Measurements from ENCODE around the gene KIF18A. TPM values are rescaled to one million over a fixed set of nuclear protein-coding genes. Genes with fewer than 3 reads are reported as not detected.
"Not testable (repeated sequence)": the region's sequence is repeated elsewhere in the genome, so short reads cannot be mapped to it uniquely, and the experiment has no call there.

Gene KIF18A
- total and polyA plus RNA-seq, 3 experiments from 2014 or later = 0.53 to 10.9 (median 10.8) TPM

DNA sequence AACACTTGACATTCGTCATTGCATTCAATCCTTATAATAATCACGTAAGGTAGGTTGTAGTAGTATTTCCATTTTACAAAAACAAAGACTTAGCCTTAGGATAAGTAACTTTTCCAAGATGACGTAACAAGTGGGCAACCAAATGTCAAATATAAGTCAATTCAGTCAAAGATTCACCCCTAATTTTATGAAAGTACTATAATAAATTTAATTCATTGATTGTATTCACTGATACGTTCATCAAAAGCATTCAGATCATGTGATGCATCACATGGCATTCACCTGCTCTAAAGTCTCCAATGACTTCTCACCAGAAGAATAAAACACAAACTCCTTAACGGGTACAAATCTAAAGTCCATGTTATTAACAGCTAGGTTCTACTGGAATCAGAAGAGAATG lies 2.1 kb downstream of the KIF18A start:
- H3K27ac ChIP-seq (ENCODE audit: low read depth, low read length) = peak overlapping the region; percentile 8
- Mint-ChIP-seq H3K4me1 (peaks cover 45 to 69% (median 58%) of the 10 kb centered on the region in 3 donors), H3K27ac (peak overlapping the region in 7 of 8 donors; percentile 64 to 100 (median 83)), H3K9me3 (no peaks in the 10 kb centered on the region), H3K36me3 (peaks cover 0 to 20% (median 0%) of the 10 kb centered on the region in 3 donors), H3K4me3 (peak overlapping the region in 6 of 7 donors; percentile 28 to 81 (median 54)), H3K27me3 (peaks cover 0 to 1% of the 10 kb centered on the region in 2 donors)
- no peaks in the 10 kb centered on the region for H3K27me3 ChIP-seq (ENCODE audit: insufficient read depth, low read length, poor library complexity, severe bottlenecking)
- H3K9me3 ChIP-seq (ENCODE audit: low read length) = no peaks in the 10 kb centered on the region
- H3K4me3 ChIP-seq (ENCODE audit: low read length) = no peak overlapping the region
- ChIA-PET POLR2A (no interaction called here), CTCF (no interaction called here)
- DNase-seq = no peak
- peaks cover 21% of the 10 kb centered on the region for H3K4me1 ChIP-seq (ENCODE audit: insufficient read depth, low read length)
- H3K36me3 ChIP-seq (ENCODE audit: insufficient read depth, low read length) = no peaks in the 10 kb centered on the region

DNA sequence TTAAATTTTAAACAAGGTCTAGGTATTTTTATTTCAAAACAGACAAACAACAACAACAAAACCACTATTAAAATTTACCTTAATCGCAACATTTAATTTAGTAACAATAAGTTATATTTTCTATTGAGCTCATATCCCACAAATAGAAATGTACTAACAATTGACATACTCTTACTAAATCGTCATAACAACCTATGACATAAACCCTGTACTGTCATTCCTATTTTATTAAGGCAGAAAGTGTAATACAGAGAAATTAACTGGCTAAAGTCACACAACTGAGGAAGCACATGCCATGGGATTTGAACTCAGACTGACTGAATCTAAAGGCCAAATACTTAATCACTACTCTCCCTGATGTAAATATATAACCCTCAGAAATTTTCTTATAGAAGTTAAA lies 3.0 kb downstream of the KIF18A start:
- H3K27me3 Mint-ChIP-seq = peaks cover 0 to 1% of the 10 kb centered on the region in 2 donors
- POLR2A ChIA-PET = no interaction called here
- peaks cover 18% of the 10 kb centered on the region for H3K4me1 ChIP-seq (ENCODE audit: insufficient read depth, low read length)
- no peaks in the 10 kb centered on the region for H3K27me3 ChIP-seq (ENCODE audit: insufficient read depth, low read length, poor library complexity, severe bottlenecking)
- no peak for DNase-seq
- H3K9me3 ChIP-seq (ENCODE audit: low read length) = no peaks in the 10 kb centered on the region
- no peak overlapping the region for H3K4me3 Mint-ChIP-seq
- peaks cover 39 to 61% (median 49%) of the 10 kb centered on the region in 3 donors for H3K4me1 Mint-ChIP-seq
- CTCF ChIA-PET = no interaction called here
- peak overlapping the region in 2 of 8 donors; percentile 9 to 18 for H3K27ac Mint-ChIP-seq
- H3K27ac ChIP-seq (ENCODE audit: low read depth, low read length) = no peak overlapping the region
- H3K9me3 Mint-ChIP-seq = no peaks in the 10 kb centered on the region
- no peak overlapping the region for H3K4me3 ChIP-seq (ENCODE audit: low read length)
- no peaks in the 10 kb centered on the region for H3K36me3 ChIP-seq (ENCODE audit: insufficient read depth, low read length)
- peaks cover 0 to 13% (median 0%) of the 10 kb centered on the region in 3 donors for H3K36me3 Mint-ChIP-seq

DNA sequence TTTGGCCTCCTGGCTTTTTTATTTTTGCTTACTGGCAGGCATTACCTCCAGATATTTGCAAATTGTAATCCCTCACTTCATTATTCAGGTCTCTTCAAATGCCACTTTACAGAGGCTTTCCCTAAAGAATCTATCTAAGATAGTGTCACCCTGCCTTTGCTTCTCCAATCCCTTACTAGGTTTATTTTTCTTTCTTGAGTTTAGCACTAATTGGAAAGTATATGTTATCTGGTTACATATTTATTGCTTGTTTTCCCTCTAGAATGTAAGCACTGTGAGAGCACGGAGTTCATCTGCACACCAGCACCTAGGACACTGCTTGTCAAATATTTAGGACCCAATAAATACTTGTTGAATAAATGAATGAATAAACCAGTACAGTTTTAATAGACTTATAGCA lies 3.5 kb downstream of the KIF18A start:
- Mint-ChIP-seq H3K9me3 (no peaks in the 10 kb centered on the region), H3K27ac (peak overlapping the region in 4 of 8 donors; percentile 0 to 64 (median 24)), H3K36me3 (peaks cover 0 to 11% (median 0%) of the 10 kb centered on the region in 3 donors), H3K4me1 (peaks cover 33 to 60% (median 43%) of the 10 kb centered on the region in 3 donors), H3K4me3 (no peak overlapping the region), H3K27me3 (peaks cover 0 to 1% of the 10 kb centered on the region in 2 donors)
- Histone ChIP-seq H3K36me3 (ENCODE audit: insufficient read depth, low read length) (no peaks in the 10 kb centered on the region), H3K27ac (ENCODE audit: low read depth, low read length) (no peak overlapping the region), H3K9me3 (ENCODE audit: low read length) (no peaks in the 10 kb centered on the region), H3K27me3 (ENCODE audit: insufficient read depth, low read length, poor library complexity, severe bottlenecking) (no peaks in the 10 kb centered on the region), H3K4me1 (ENCODE audit: insufficient read depth, low read length) (peaks cover 12% of the 10 kb centered on the region), H3K4me3 (ENCODE audit: low read length) (no peak overlapping the region)
- POLR2A ChIA-PET = no interaction called here
- CTCF ChIA-PET = no interaction called here
- no peak for DNase-seq

DNA sequence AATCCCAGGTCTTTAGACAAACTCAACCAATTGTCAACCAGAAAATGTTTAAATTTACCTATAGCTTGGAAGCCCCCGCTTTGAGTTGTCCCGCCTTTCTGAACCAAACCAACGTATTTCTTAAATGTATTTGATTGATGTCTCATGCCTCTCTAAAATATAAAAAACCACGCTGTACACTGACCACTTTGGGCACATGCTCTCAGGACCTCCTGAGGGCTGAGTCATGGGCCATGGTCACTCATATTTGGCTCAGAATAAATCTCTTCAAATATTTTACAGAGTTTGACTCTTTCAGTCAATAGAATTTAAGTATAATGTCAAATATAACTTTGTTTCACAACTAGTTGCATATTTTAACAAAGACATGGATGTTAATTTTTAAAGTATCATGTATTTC lies 5.7 kb downstream of the KIF18A start:
- peaks cover 14 to 43% (median 27%) of the 10 kb centered on the region in 3 donors for H3K4me1 Mint-ChIP-seq

DNA sequence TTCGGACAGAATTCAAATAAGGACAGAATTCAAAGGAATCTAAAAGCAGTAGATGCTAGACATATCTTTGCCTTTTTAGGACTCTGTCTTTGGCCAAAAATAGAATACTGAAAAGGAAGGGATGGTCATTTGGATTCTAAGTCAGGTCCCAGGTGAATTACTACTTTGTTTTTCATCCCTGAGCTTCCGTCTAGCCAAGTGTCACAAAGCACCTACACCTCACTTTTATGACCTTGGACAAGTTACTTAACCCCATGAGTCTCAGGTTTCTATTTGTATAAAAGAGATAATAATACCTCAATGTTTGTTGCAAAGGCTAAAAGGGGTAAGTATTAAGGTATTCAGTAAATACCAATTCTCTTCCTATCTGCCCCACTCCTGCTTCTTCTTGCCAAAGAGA lies 7.3 kb downstream of the KIF18A start:
- ChIA-PET CTCF (no interaction called here), POLR2A (no interaction called here)
- no peak overlapping the region for H3K4me3 ChIP-seq (ENCODE audit: low read length)
- DNase-seq = no peak
- H3K27ac Mint-ChIP-seq = peak overlapping the region in 1 of 8 donors; percentile 29
- H3K4me1 Mint-ChIP-seq = peaks cover 6 to 35% (median 14%) of the 10 kb centered on the region in 3 donors
- no peaks in the 10 kb centered on the region for H3K27me3 Mint-ChIP-seq
- H3K27ac ChIP-seq (ENCODE audit: low read depth, low read length) = no peak overlapping the region
- no peaks in the 10 kb centered on the region for H3K36me3 ChIP-seq (ENCODE audit: insufficient read depth, low read length)
- H3K4me3 Mint-ChIP-seq = no peak overlapping the region
- H3K27me3 ChIP-seq (ENCODE audit: insufficient read depth, low read length, poor library complexity, severe bottlenecking) = no peaks in the 10 kb centered on the region
- H3K36me3 Mint-ChIP-seq = no peaks in the 10 kb centered on the region
- H3K9me3 ChIP-seq (ENCODE audit: low read length) = no peaks in the 10 kb centered on the region
- no peaks in the 10 kb centered on the region for H3K4me1 ChIP-seq (ENCODE audit: insufficient read depth, low read length)
- no peaks in the 10 kb centered on the region for H3K9me3 Mint-ChIP-seq

More for the DNA sequence above, 5.7 kb downstream of the KIF18A start:
- H3K4me3 Mint-ChIP-seq; CTCF ChIA-PET; H3K9me3 ChIP-seq (ENCODE audit: low read length); H3K27me3 Mint-ChIP-seq; POLR2A ChIA-PET; H3K36me3 ChIP-seq (ENCODE audit: insufficient read depth, low read length); DNase-seq; H3K36me3 Mint-ChIP-seq; H3K27me3 ChIP-seq (ENCODE audit: insufficient read depth, low read length, poor library complexity, severe bottlenecking); H3K4me3 ChIP-seq (ENCODE audit: low read length); H3K4me1 ChIP-seq (ENCODE audit: insufficient read depth, low read length); H3K27ac ChIP-seq (ENCODE audit: low read depth, low read length); H3K9me3 Mint-ChIP-seq; H3K27ac Mint-ChIP-seq: not testable (repeated sequence)

DNA sequence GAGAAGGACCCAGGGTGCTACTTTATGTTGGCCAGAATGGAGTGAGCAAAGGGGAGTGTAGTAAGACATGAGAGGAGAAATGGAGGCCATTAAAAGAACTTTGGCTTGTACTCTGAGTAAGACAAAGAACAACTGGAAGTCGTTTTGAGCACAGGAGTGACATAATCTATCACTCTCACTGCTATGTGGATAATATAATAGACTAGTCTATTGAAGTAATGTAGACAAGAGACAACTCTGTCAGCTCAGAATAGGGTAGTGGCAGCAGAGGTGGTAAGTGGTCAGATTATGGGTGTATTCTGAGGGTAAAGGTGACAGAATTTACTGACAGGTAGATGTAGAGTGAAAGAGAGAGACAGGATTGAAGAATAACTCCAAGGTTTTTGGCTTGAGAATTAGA lies 8.2 kb downstream of the KIF18A start:
- peak overlapping the region in 1 of 8 donors; percentile 9 for H3K27ac Mint-ChIP-seq
- CTCF ChIA-PET = no interaction called here
- DNase-seq = no peak
- Histone ChIP-seq H3K9me3 (ENCODE audit: low read length) (no peaks in the 10 kb centered on the region), H3K27ac (ENCODE audit: low read depth, low read length) (no peak overlapping the region), H3K27me3 (ENCODE audit: insufficient read depth, low read length, poor library complexity, severe bottlenecking) (no peaks in the 10 kb centered on the region), H3K36me3 (ENCODE audit: insufficient read depth, low read length) (no peaks in the 10 kb centered on the region), H3K4me1 (ENCODE audit: insufficient read depth, low read length) (no peaks in the 10 kb centered on the region), H3K4me3 (ENCODE audit: low read length) (no peak overlapping the region)
- no peaks in the 10 kb centered on the region for H3K9me3 Mint-ChIP-seq
- peaks cover 3 to 33% (median 14%) of the 10 kb centered on the region in 3 donors for H3K4me1 Mint-ChIP-seq
- H3K27me3 Mint-ChIP-seq = no peaks in the 10 kb centered on the region
- no peaks in the 10 kb centered on the region for H3K36me3 Mint-ChIP-seq
- POLR2A ChIA-PET = no interaction called here
- no peak overlapping the region for H3K4me3 Mint-ChIP-seq

DNA sequence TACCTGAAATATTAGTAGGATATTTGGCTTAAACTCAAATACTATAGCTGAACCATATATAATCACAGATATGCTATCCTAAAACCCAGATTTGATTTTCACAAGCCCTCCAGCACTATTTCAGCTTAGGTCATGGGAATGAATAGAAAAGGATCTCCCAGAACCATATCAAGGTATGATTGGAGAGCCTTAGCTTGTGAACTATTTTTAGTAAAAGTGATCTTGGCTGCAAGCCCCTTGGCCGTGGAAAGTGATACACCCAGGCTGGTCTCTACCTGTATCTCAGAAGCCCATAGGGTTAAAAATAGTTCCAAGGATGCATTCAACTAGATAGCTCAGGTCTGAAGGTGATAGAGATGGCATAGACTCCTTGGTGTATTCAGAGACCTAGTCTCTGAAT lies 9.7 kb downstream of the KIF18A start:
- Mint-ChIP-seq H3K36me3 (no peaks in the 10 kb centered on the region), H3K4me3 (no peak overlapping the region), H3K27ac (no peak overlapping the region), H3K27me3 (no peaks in the 10 kb centered on the region), H3K4me1 (peaks cover 0 to 22% (median 4%) of the 10 kb centered on the region in 3 donors), H3K9me3 (no peaks in the 10 kb centered on the region)
- Histone ChIP-seq H3K9me3 (ENCODE audit: low read length) (no peaks in the 10 kb centered on the region), H3K4me1 (ENCODE audit: insufficient read depth, low read length) (no peaks in the 10 kb centered on the region), H3K27me3 (ENCODE audit: insufficient read depth, low read length, poor library complexity, severe bottlenecking) (no peaks in the 10 kb centered on the region), H3K36me3 (ENCODE audit: insufficient read depth, low read length) (no peaks in the 10 kb centered on the region), H3K27ac (ENCODE audit: low read depth, low read length) (no peak overlapping the region), H3K4me3 (ENCODE audit: low read length) (no peak overlapping the region)
- ChIA-PET POLR2A (no interaction called here), CTCF (interaction anchor here (0.9 kb wide), 1 partner anchor 36 kb away, joined by 4 read pairs; no protein-coding TSS in a partner anchor)
- no peak for DNase-seq

DNA sequence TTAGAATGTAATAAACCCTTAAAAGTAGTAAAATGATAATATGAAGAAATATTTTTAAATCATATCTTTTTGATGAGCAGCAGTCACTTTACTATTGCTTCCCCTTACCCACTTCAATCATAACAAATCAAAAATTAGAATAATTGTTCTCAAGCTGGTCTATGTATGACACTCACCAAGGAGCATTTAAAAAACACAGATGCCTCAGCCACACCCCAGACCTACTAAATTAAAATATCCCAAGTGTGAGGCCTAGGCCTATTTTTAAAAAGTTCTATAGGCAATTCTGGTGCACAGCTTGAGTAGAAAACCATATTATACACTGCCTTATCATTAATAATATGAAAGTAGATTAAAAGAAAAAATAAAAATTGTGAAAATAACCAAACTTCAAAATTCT lies 15.2 kb downstream of the KIF18A start:
- Mint-ChIP-seq H3K4me3 (no peak overlapping the region), H3K9me3 (no peaks in the 10 kb centered on the region), H3K4me1 (peaks cover 0 to 11% (median 4%) of the 10 kb centered on the region in 3 donors), H3K27me3 (no peaks in the 10 kb centered on the region), H3K36me3 (no peaks in the 10 kb centered on the region), H3K27ac (no peak overlapping the region)
- Histone ChIP-seq H3K27me3 (ENCODE audit: insufficient read depth, low read length, poor library complexity, severe bottlenecking) (no peaks in the 10 kb centered on the region), H3K27ac (ENCODE audit: low read depth, low read length) (no peak overlapping the region), H3K4me1 (ENCODE audit: insufficient read depth, low read length) (no peaks in the 10 kb centered on the region), H3K4me3 (ENCODE audit: low read length) (no peak overlapping the region), H3K9me3 (ENCODE audit: low read length) (no peaks in the 10 kb centered on the region), H3K36me3 (ENCODE audit: insufficient read depth, low read length) (no peaks in the 10 kb centered on the region)
- ChIA-PET POLR2A (no interaction called here), CTCF (no interaction called here)
- DNase-seq = no peak
